HG02571 (cell line): Measurements from ENCODE around the gene RBMS1.

Source experiments
- ATAC-seq: cut with Tn5 transposase; IDR thresholded peaks from one replicate; pipeline ENCODE4 v1.9.1; 2021; ENCODE audit warnings: mild to moderate bottlenecking, moderate library complexity; ENCODE audit not compliant: unreplicated experiment

RBMS1 gene

GRCh38 chr2:160288324-160288723 is 205.3 kb downstream of the RBMS1 start:
- ATAC-seq = no peak

- ATAC-seq = no peak
Measured at GRCh38 chr2:160287476-160287875, 206.1 kb downstream of the RBMS1 start.

- no peak for ATAC-seq
Measured at GRCh38 chr2:160286551-160286950, 207.1 kb downstream of the RBMS1 start.

- no peak for ATAC-seq
Measured at GRCh38 chr2:160283675-160284074, 209.9 kb downstream of the RBMS1 start.

- ATAC-seq = no peak
Measured at GRCh38 chr2:160282063-160282580, 211.5 kb downstream of the RBMS1 start.

- ATAC-seq = no peak
Measured at GRCh38 chr2:160281213-160281612, 212.4 kb downstream of the RBMS1 start.

- ATAC-seq = no peak
Measured at GRCh38 chr2:160279813-160280465, 213.7 kb downstream of the RBMS1 start.

- ATAC-seq = no peak
Measured at GRCh38 chr2:160278879-160279177, 214.8 kb downstream of the RBMS1 start.

GRCh38 chr2:160278101-160278878 is 215.3 kb downstream of the RBMS1 start:
- peak; percentile 65 for ATAC-seq

- ATAC-seq = no peak
Measured at GRCh38 chr2:160277151-160277550, 216.5 kb downstream of the RBMS1 start.

GRCh38 chr2:160275656-160276055 is 218.0 kb downstream of the RBMS1 start:
- ATAC-seq = no peak

- ATAC-seq = no peak
Measured at GRCh38 chr2:160271171-160272086, 222.2 kb downstream of the RBMS1 start.

- ATAC-seq = no peak
Measured at GRCh38 chr2:160270571-160271113, 223.0 kb downstream of the RBMS1 start.

- peak; percentile 91 for ATAC-seq
Measured at GRCh38 chr2:160269803-160270570, 223.6 kb downstream of the RBMS1 start.

GRCh38 chr2:160269365-160269764 is 224.2 kb downstream of the RBMS1 start:
- no peak for ATAC-seq

- ATAC-seq = no peak
Measured at GRCh38 chr2:160268151-160268781, 225.3 kb downstream of the RBMS1 start.

- ATAC-seq = no peak
Measured at GRCh38 chr2:160267692-160268091, 225.9 kb downstream of the RBMS1 start.

- no peak for ATAC-seq
Measured at GRCh38 chr2:160267022-160267421, 226.6 kb downstream of the RBMS1 start.

GRCh38 chr2:160266037-160266551 is 227.5 kb downstream of the RBMS1 start:
- no peak for ATAC-seq

- no peak for ATAC-seq
Measured at GRCh38 chr2:160264308-160264707, 229.3 kb downstream of the RBMS1 start.
